ENCODE measurements around the gene DUSP28. TPM values are rescaled to one million over a fixed set of nuclear protein-coding genes. Genes with fewer than 3 reads are reported as not detected.
A peak's percentile ranks its signal among the peaks of the same experiment; 100 is the strongest.

Gene DUSP28
- total and polyA plus RNA-seq, 10 of the 15 experiments (the other 5 are each of a cell fraction or from before 2014, with no cell fraction given) = 2.5 to 12.5 (median 6.4) TPM

DNA sequence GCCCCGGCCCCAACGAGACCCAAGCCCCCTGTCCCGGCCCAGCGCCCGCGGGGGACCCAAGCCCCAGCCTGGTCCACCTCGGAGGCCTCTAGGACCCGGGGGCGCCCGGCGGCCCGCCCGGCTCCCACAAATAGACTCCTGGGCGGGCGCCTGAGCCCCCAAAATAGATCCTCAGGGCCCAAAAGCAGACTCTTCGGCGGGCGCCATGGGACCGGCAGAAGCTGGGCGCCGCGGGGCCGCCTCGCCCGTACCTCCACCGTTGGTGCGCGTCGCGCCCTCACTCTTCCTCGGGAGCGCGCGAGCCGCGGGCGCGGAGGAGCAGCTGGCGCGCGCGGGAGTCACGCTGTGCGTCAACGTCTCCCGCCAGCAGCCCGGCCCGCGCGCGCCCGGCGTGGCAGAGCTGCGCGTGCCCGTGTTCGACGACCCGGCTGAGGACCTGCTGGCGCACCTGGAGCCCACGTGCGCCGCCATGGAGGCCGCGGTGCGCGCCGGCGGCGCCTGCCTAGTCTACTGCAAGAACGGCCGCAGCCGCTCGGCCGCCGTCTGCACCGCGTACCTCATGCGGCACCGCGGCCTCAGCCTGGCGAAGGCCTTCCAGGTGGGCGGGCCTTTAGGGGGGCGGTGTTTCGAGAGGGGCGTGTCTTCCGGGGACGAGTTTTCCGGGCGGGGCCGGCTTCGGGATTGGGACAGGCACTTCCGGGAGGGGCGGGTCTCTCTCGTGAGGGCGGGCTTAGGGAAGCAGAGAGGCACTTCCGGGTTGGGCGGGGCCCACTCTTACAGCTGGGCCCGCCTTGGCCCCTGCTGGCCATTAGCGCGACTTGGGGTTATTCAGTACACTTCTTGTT is 545 bp downstream of the DUSP28 start (continued):
- no peak for TF ChIP-seq JUNB (IDR thresholded peaks at IDR 0.05)
- TF ChIP-seq, protein P1, sequence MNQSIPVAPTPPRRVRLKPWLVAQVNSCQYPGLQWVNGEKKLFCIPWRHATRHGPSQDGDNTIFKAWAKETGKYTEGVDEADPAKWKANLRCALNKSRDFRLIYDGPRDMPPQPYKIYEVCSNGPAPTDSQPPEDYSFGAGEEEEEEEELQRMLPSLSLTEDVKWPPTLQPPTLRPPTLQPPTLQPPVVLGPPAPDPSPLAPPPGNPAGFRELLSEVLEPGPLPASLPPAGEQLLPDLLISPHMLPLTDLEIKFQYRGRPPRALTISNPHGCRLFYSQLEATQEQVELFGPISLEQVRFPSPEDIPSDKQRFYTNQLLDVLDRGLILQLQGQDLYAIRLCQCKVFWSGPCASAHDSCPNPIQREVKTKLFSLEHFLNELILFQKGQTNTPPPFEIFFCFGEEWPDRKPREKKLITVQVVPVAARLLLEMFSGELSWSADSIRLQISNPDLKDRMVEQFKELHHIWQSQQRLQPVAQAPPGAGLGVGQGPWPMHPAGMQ (IDR thresholded peaks at IDR 0.05; ENCODE audit: borderline replicate concordance) = no peak
- TF ChIP-seq, protein P2, sequence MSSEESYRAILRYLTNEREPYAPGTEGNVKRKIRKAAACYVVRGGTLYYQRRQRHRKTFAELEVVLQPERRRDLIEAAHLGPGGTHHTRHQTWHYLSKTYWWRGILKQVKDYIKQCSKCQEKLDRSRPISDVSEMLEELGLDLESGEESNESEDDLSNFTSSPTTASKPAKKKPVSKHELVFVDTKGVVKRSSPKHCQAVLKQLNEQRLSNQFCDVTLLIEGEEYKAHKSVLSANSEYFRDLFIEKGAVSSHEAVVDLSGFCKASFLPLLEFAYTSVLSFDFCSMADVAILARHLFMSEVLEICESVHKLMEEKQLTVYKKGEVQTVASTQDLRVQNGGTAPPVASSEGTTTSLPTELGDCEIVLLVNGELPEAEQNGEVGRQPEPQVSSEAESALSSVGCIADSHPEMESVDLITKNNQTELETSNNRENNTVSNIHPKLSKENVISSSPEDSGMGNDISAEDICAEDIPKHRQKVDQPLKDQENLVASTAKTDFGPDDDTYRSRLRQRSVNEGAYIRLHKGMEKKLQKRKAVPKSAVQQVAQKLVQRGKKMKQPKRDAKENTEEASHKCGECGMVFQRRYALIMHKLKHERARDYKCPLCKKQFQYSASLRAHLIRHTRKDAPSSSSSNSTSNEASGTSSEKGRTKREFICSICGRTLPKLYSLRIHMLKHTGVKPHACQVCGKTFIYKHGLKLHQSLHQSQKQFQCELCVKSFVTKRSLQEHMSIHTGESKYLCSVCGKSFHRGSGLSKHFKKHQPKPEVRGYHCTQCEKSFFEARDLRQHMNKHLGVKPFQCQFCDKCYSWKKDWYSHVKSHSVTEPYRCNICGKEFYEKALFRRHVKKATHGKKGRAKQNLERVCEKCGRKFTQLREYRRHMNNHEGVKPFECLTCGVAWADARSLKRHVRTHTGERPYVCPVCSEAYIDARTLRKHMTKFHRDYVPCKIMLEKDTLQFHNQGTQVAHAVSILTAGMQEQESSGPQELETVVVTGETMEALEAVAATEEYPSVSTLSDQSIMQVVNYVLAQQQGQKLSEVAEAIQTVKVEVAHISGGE (CRISPR knock-in tag; IDR thresholded peaks at IDR 0.05) = no peak
- TF ChIP-seq, protein P3, sequence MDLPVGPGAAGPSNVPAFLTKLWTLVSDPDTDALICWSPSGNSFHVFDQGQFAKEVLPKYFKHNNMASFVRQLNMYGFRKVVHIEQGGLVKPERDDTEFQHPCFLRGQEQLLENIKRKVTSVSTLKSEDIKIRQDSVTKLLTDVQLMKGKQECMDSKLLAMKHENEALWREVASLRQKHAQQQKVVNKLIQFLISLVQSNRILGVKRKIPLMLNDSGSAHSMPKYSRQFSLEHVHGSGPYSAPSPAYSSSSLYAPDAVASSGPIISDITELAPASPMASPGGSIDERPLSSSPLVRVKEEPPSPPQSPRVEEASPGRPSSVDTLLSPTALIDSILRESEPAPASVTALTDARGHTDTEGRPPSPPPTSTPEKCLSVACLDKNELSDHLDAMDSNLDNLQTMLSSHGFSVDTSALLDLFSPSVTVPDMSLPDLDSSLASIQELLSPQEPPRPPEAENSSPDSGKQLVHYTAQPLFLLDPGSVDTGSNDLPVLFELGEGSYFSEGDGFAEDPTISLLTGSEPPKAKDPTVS (IDR thresholded peaks at IDR 0.05; ENCODE audit: low read depth, low read length) = no peak
- 0 out of 2 replicates have a peak, but pooled peaks have one; percentile 12 for TF ChIP-seq NRF1 (conservative IDR thresholded peaks at IDR 0.05; ENCODE audit: low read depth, low read length)
- no peak for TF ChIP-seq ZNF217 (IDR thresholded peaks at IDR 0.05)
- 0 out of 2 replicates have a peak, but pooled peaks have one; percentile 19 for TF ChIP-seq ZBED1 (IDR thresholded peaks at IDR 0.05; ENCODE audit: borderline replicate concordance)
- no peak for TF ChIP-seq PML (IDR thresholded peaks at IDR 0.05; ENCODE audit: low read length)
- TF ChIP-seq TAF1 (IDR thresholded peaks at IDR 0.05; ENCODE audit: borderline replicate concordance, low read depth, low read length) = peak; percentile 67
- TF ChIP-seq ESRRA (IDR thresholded peaks at IDR 0.05; ENCODE audit: low read length) = no peak
- TF ChIP-seq ASH2L (IDR thresholded peaks at IDR 0.05; ENCODE audit: borderline replicate concordance, low read depth) = 0 out of 2 replicates have a peak, but pooled peaks have one; percentile 56
- TF ChIP-seq NR2F1 (conservative IDR thresholded peaks at IDR 0.05) = peak; percentile 52
- TF ChIP-seq, protein P4, sequence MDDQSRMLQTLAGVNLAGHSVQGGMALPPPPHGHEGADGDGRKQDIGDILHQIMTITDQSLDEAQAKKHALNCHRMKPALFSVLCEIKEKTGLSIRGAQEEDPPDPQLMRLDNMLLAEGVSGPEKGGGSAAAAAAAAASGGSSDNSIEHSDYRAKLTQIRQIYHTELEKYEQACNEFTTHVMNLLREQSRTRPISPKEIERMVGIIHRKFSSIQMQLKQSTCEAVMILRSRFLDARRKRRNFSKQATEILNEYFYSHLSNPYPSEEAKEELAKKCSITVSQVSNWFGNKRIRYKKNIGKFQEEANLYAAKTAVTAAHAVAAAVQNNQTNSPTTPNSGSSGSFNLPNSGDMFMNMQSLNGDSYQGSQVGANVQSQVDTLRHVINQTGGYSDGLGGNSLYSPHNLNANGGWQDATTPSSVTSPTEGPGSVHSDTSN (IDR thresholded peaks at IDR 0.05; ENCODE audit: insufficient replicate concordance, low read depth, low read length) = no peak
- TF ChIP-seq, protein P5, sequence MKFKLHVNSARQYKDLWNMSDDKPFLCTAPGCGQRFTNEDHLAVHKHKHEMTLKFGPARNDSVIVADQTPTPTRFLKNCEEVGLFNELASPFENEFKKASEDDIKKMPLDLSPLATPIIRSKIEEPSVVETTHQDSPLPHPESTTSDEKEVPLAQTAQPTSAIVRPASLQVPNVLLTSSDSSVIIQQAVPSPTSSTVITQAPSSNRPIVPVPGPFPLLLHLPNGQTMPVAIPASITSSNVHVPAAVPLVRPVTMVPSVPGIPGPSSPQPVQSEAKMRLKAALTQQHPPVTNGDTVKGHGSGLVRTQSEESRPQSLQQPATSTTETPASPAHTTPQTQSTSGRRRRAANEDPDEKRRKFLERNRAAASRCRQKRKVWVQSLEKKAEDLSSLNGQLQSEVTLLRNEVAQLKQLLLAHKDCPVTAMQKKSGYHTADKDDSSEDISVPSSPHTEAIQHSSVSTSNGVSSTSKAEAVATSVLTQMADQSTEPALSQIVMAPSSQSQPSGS (IDR thresholded peaks at IDR 0.05; ENCODE audit: low read length) = no peak
- TF ChIP-seq, protein P6, sequence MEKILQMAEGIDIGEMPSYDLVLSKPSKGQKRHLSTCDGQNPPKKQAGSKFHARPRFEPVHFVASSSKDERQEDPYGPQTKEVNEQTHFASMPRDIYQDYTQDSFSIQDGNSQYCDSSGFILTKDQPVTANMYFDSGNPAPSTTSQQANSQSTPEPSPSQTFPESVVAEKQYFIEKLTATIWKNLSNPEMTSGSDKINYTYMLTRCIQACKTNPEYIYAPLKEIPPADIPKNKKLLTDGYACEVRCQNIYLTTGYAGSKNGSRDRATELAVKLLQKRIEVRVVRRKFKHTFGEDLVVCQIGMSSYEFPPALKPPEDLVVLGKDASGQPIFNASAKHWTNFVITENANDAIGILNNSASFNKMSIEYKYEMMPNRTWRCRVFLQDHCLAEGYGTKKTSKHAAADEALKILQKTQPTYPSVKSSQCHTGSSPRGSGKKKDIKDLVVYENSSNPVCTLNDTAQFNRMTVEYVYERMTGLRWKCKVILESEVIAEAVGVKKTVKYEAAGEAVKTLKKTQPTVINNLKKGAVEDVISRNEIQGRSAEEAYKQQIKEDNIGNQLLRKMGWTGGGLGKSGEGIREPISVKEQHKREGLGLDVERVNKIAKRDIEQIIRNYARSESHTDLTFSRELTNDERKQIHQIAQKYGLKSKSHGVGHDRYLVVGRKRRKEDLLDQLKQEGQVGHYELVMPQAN (conservative IDR thresholded peaks at IDR 0.05) = peak; percentile 77
- TF ChIP-seq GATAD2B (conservative IDR thresholded peaks at IDR 0.05; ENCODE audit: low read depth) = no peak; the same call in none of the 2 replicates
- TF ChIP-seq SIN3A (IDR thresholded peaks at IDR 0.05; ENCODE audit: low read depth, low read length) = peak; percentile 66; the same call in 1 of the 2 replicates
- TF ChIP-seq SPI1 (IDR thresholded peaks at IDR 0.05; ENCODE audit: borderline replicate concordance, insufficient read depth, low read depth, low read length) = 0 out of 2 replicates have a peak, but pooled peaks have one; percentile 21
